HepG2 (cell line): ENCODE measurements around the gene SIX5. TPM values are rescaled to one million over a fixed set of nuclear protein-coding genes. Genes with fewer than 3 reads are reported as not detected.

ENCODE experiments used
- ATF5 ChIP-seq: sonication (generic); formaldehyde crosslinking; IDR thresholded peaks from 2 replicates; pipeline ENCODE4 v1.4.0; 2020; ENCODE audit warnings: mild to moderate bottlenecking, low read depth, missing genetic modification reagents
- DNMT3B ChIP-seq: conservative IDR thresholded peaks from 2 replicates; pipeline ENCODE4 v1.6.1; 2016; ENCODE audit warnings: missing biosample characterization, control low read depth
- EZH2 ChIP-seq: conservative IDR thresholded peaks from 2 replicates; pipeline ENCODE4 v1.6.1; 2012; ENCODE audit warnings: mild to moderate bottlenecking, low read depth, low read length, moderate library complexity
- GLMP ChIP-seq: sonication (generic); formaldehyde crosslinking; IDR thresholded peaks from 2 replicates; pipeline ENCODE4 v1.9.0; 2021; ENCODE audit warnings: missing genetic modification reagents, mild to moderate bottlenecking, borderline replicate concordance
- HBP1 ChIP-seq: IDR thresholded peaks from 2 replicates; pipeline ENCODE4 v1.6.1; 2016; ENCODE audit warnings: low read depth, control low read depth
- KDM5B ChIP-seq: sonication (generic); formaldehyde crosslinking; IDR thresholded peaks from 2 replicates; pipeline ENCODE4 v1.4.0; 2020; ENCODE audit warnings: missing genetic modification reagents, mild to moderate bottlenecking, borderline replicate concordance
- LBX2 ChIP-seq: sonication (generic); formaldehyde crosslinking; IDR thresholded peaks from 2 replicates; pipeline ENCODE4 v1.5.0; 2020; ENCODE audit warnings: missing genetic modification reagents, mild to moderate bottlenecking, borderline replicate concordance
- MBD4 ChIP-seq: IDR thresholded peaks from 2 replicates; pipeline ENCODE4 v1.6.1; 2012; ENCODE audit warnings: low read length, inconsistent platforms, borderline replicate concordance
- NR3C1 ChIP-seq: sonication (generic); formaldehyde crosslinking; IDR thresholded peaks from 2 replicates; pipeline ENCODE4 v1.4.0; 2020; ENCODE audit warnings: missing genetic modification reagents
- RBFOX2 ChIP-seq: fragments of 200-400 bp; formaldehyde crosslinking; IDR thresholded peaks from 2 replicates; pipeline ENCODE4 v1.6.1; 2017; ENCODE audit warnings: low read depth, mild to moderate bottlenecking, low read length
- SAP130 ChIP-seq: IDR thresholded peaks from 2 replicates; pipeline ENCODE4 v1.6.1; 2016; ENCODE audit warnings: low read depth
- SIN3A ChIP-seq: IDR thresholded peaks from 2 replicates; pipeline ENCODE4 v1.6.1; 2011; ENCODE audit warnings: low read depth, mild to moderate bottlenecking, control low read depth, low read length, borderline replicate concordance
- ZBTB21 ChIP-seq: sonication (generic); formaldehyde crosslinking; IDR thresholded peaks from 2 replicates; pipeline ENCODE4 v1.4.0; 2020; ENCODE audit warnings: missing genetic modification reagents
- ZBTB46 ChIP-seq: sonication (generic); formaldehyde crosslinking; IDR thresholded peaks from 2 replicates; pipeline ENCODE4 v1.4.0; 2020; ENCODE audit warnings: mild to moderate bottlenecking, missing genetic modification reagents, borderline replicate concordance
- ZNF367 ChIP-seq: sonication (generic); formaldehyde crosslinking; IDR thresholded peaks from 2 replicates; pipeline ENCODE4 v1.4.0; 2020; ENCODE audit warnings: missing genetic modification reagents, borderline replicate concordance
- ZNF546 ChIP-seq: sonication (generic); formaldehyde crosslinking; conservative IDR thresholded peaks from 2 replicates; pipeline ENCODE4 v1.8.1; 2023; ENCODE audit warnings: mild to moderate bottlenecking, missing genetic modification reagents
- ZNF549 ChIP-seq: sonication (generic); formaldehyde crosslinking; IDR thresholded peaks from 2 replicates; pipeline ENCODE4 v1.5.0; 2020; ENCODE audit warnings: missing genetic modification reagents
- ZNF557 ChIP-seq: sonication (generic); formaldehyde crosslinking; IDR thresholded peaks from 2 replicates; pipeline ENCODE4 v1.4.0; 2020; ENCODE audit warnings: missing genetic modification reagents
- ZNF609 ChIP-seq: sonication (generic); formaldehyde crosslinking; IDR thresholded peaks from 2 replicates; pipeline ENCODE4 v1.4.0; 2020; ENCODE audit warnings: mild to moderate bottlenecking, missing genetic modification reagents, borderline replicate concordance
- polyA plus RNA-seq, 8 experiments: library from polyadenylated mRNA; depleted of rRNA in 3 of 8; stranded (reverse) in 7 of 8; unstranded in 1 of 8; fragments of >200 nt; fragmentation: Illumina TruSeq in 4 of 8; extraction: Trizol in 4 of 8; gene quantifications; 2 replicates each; pipeline versions ENCODE4 v1.2.1 to v1.2.3, GENCODE V29; 2011 to 2016; ENCODE audit warnings: low read depth in 4 of 8, missing spikeins in 1 of 8, mixed read lengths in 1 of 8; ENCODE audit not compliant: insufficient read depth in 1 of 8
- total RNA-seq, 5 experiments: library from RNA; depleted of rRNA; stranded (reverse); fragments of >200 nt; fragmentation: Illumina TruSeq; extraction: Trizol; gene quantifications; 2 replicates each; pipeline ENCODE4 v1.2.3, GENCODE V29; 2016; ENCODE audit warnings: low read depth in 1 of 5

SIX5 gene
- total and polyA plus RNA-seq, 2 of the 13 experiments (the other 11 are each of a cell fraction or from before 2014, with no cell fraction given), result 7.7 to 10.5 TPM

- no peak for TF ChIP-seq ZNF549 (CRISPR knock-in tag)
- TF ChIP-seq HBP1 (CRISPR knock-in tag), result no peak
- TF ChIP-seq DNMT3B (CRISPR knock-in tag), result no peak
- no peak for TF ChIP-seq MBD4
- no peak for TF ChIP-seq ZNF367
- TF ChIP-seq RBFOX2, result peak; percentile 83
- peak; percentile 38; the same call in 1 of the 2 replicates for TF ChIP-seq ZNF609 (CRISPR knock-in tag)
- peak; percentile 51 for TF ChIP-seq SAP130 (CRISPR knock-in tag)
- TF ChIP-seq ZBTB46 (CRISPR knock-in tag), result no peak
- TF ChIP-seq ATF5 (CRISPR knock-in tag), result no peak
- no peak for TF ChIP-seq ZNF557 (CRISPR knock-in tag)
- no peak for TF ChIP-seq ZNF546
- no peak for TF ChIP-seq EZH2
- no peak for TF ChIP-seq NR3C1
- TF ChIP-seq KDM5B (CRISPR knock-in tag), result 0 out of 2 replicates have a peak, but pooled peaks have one; percentile 45
- TF ChIP-seq GLMP (CRISPR knock-in tag), result no peak
- TF ChIP-seq LBX2 (CRISPR knock-in tag), result no peak
- TF ChIP-seq SIN3A, result 0 out of 2 replicates have a peak, but pooled peaks have one; percentile 1
- no peak for TF ChIP-seq ZBTB21 (CRISPR knock-in tag)
These were observed 984 bp downstream of the SIX5 start (continued) for GRCh38 chr19:45767881-45768654.
